Thyroid gland (tissue), 4 donors: ENCODE measurements around the gene FITM1.

Source experiments
- CTCF ChIP-seq, 6 experiments: fragments of 200-600 bp in 3 of 6; fragments of 450-650 bp in 3 of 6; sonication (generic) in 3 of 6; IDR thresholded peaks; one replicate each; pipeline ENCODE4 v1.5.1; 2016 to 2019; ENCODE audit warnings: antibody characterized with exemption in 6 of 6, mild to moderate bottlenecking in 2 of 6, inconsistent platforms in 1 of 6, moderate library complexity in 1 of 6
- POLR2A ChIP-seq, 2 donors: fragments of 450-650 bp; IDR thresholded peaks; one replicate each; pipeline ENCODE4 v1.6.1; 2017; ENCODE audit warnings: antibody characterized with exemption in 2 of 2, mild to moderate bottlenecking in 2 of 2, moderate library complexity in 1 of 2

- TF ChIP-seq POLR2A (IDR thresholded peaks at IDR 0.05) (no peak), CTCF (IDR thresholded peaks at IDR 0.05) (no peak)
Observed at GRCh38 chr14:24149302-24149969, 19.0 kb downstream of the FITM1 start.
